K562 (cell line): ENCODE data around the gene REM2. TPM values are rescaled to one million over a fixed set of nuclear protein-coding genes. Genes with fewer than 3 reads are reported as not detected.

Experiments
- CHD1 ChIP-seq: fragments of 200-600 bp; sonication (generic); IDR thresholded peaks from one replicate; pipeline ENCODE4 v1.6.1; 2012; ENCODE audit warnings: mild to moderate bottlenecking, moderate library complexity, low read length, inconsistent platforms
- CSDE1 ChIP-seq, 2 experiments: fragments of 450-650 bp; IDR thresholded peaks; 2 replicates each; pipeline ENCODE4 v1.6.1; 2016; ENCODE audit warnings: mild to moderate bottlenecking in 1 of 2
- FIP1L1 ChIP-seq: fragments of 200-400 bp; formaldehyde crosslinking; IDR thresholded peaks from 2 replicates; pipeline ENCODE4 v1.6.1; 2018; ENCODE audit warnings: mild to moderate bottlenecking, low read depth, low read length; ENCODE audit not compliant: poor library complexity, severe bottlenecking
- HBP1 ChIP-seq: fragments of 450-650 bp; formaldehyde crosslinking; IDR thresholded peaks from 2 replicates; pipeline ENCODE4 v1.4.0; 2022; ENCODE audit warnings: missing genetic modification characterization
- KDM2B ChIP-seq: fragments of 250-450 bp; sonication (Bioruptor Pico); IDR thresholded peaks from 2 replicates; pipeline ENCODE4 v1.8.0; 2021; ENCODE audit warnings: mild to moderate bottlenecking, moderate library complexity
- MECOM ChIP-seq: fragments of 250-450 bp; sonication (Bioruptor Pico); IDR thresholded peaks from 2 replicates; pipeline ENCODE4 v1.8.0; 2022; ENCODE audit warnings: inconsistent platforms
- MLX ChIP-seq, 2 experiments: fragments of 450-650 bp in 1 of 2; sonication (generic) in 1 of 2; formaldehyde crosslinking; conservative IDR thresholded peaks; 2 replicates each; pipeline versions ENCODE4 v1.4.0 to v1.8.1; 2020 to 2022; ENCODE audit warnings: mild to moderate bottlenecking in 1 of 2, missing genetic modification reagents in 1 of 2
- RFX1 ChIP-seq: fragments of 450-650 bp; IDR thresholded peaks from 2 replicates; pipeline ENCODE4 v1.6.1; 2016; ENCODE audit warnings: mild to moderate bottlenecking, moderate library complexity
- RNF2 ChIP-seq: sonication (generic); IDR thresholded peaks from 2 replicates; pipeline ENCODE4 v1.6.1; 2016
- SMARCE1 ChIP-seq: fragments of 450-650 bp; IDR thresholded peaks from 2 replicates; pipeline ENCODE4 v1.7.1; 2016; ENCODE audit warnings: mild to moderate bottlenecking
- SNAPC5 ChIP-seq: fragments of 250-450 bp; sonication (Bioruptor Pico); IDR thresholded peaks from 2 replicates; pipeline ENCODE4 v1.8.0; 2021; ENCODE audit warnings: moderate library complexity, mild to moderate bottlenecking, inconsistent platforms
- TEAD2 ChIP-seq: fragments of 450-650 bp; IDR thresholded peaks from 2 replicates; pipeline ENCODE4 v1.6.1; 2016; ENCODE audit warnings: missing genetic modification characterization, control low read depth, missing compliant biosample characterization
- ZNF609 ChIP-seq: sonication (generic); formaldehyde crosslinking; IDR thresholded peaks from 2 replicates; pipeline ENCODE4 v1.8.1; 2023; ENCODE audit warnings: missing genetic modification reagents, mild to moderate bottlenecking, borderline replicate concordance
- polyA plus RNA-seq, 8 experiments: library from polyadenylated mRNA; depleted of rRNA in 4 of 8; stranded (reverse) in 5 of 8; unstranded in 3 of 8; fragments of >200 nt; fragmentation: Nextera tagmentation in 2 of 8; fragmentation: Illumina TruSeq in 1 of 8; extraction: Ambion mirVana in 2 of 8; extraction: Trizol in 1 of 8; gene quantifications; 2 replicates each; pipeline versions ENCODE4 v1.2.1 to v1.2.3, GENCODE V29; 2011 to 2014; ENCODE audit warnings: inconsistent platforms in 1 of 8, missing spikeins in 1 of 8
- total RNA-seq, 7 experiments: library from RNA; depleted of rRNA in 6 of 7; stranded (reverse); fragments of >200 nt in 6 of 7; fragmentation: Illumina TruSeq in 2 of 7; extraction: Trizol in 2 of 7; gene quantifications; 2 replicates each; pipeline versions ENCODE4 v1.2.1 to v1.2.3, GENCODE V29; 2011 to 2021; ENCODE audit warnings: low replicate concordance in 1 of 7
- TF ChIP-seq, protein P1 (sequence below): fragments of 250-450 bp; sonication (Bioruptor Pico); IDR thresholded peaks from 2 replicates; pipeline ENCODE4 v1.8.0; 2022; ENCODE audit warnings: moderate library complexity, mild to moderate bottlenecking, inconsistent platforms
- TF ChIP-seq, protein P2 (sequence below): sonication (generic); IDR thresholded peaks from 2 replicates; pipeline ENCODE4 v1.6.1; 2016
- TF ChIP-seq, protein P3 (sequence below): sonication (generic); formaldehyde crosslinking; IDR thresholded peaks from 2 replicates; pipeline ENCODE4 v1.9.0; 2022; ENCODE audit warnings: mild to moderate bottlenecking, missing genetic modification reagents
- TF ChIP-seq, protein P4 (sequence below): fragments of 250-450 bp; sonication (Bioruptor Pico); IDR thresholded peaks from 2 replicates; pipeline ENCODE4 v1.9.0; 2021; ENCODE audit warnings: mild to moderate bottlenecking

The REM2 gene
- total and polyA plus RNA-seq, 9 of the 15 experiments (the other 6 are each of a cell fraction or from before 2014, with no cell fraction given) = 0.18 to 1.0 (median 0.38) TPM

DNA sequence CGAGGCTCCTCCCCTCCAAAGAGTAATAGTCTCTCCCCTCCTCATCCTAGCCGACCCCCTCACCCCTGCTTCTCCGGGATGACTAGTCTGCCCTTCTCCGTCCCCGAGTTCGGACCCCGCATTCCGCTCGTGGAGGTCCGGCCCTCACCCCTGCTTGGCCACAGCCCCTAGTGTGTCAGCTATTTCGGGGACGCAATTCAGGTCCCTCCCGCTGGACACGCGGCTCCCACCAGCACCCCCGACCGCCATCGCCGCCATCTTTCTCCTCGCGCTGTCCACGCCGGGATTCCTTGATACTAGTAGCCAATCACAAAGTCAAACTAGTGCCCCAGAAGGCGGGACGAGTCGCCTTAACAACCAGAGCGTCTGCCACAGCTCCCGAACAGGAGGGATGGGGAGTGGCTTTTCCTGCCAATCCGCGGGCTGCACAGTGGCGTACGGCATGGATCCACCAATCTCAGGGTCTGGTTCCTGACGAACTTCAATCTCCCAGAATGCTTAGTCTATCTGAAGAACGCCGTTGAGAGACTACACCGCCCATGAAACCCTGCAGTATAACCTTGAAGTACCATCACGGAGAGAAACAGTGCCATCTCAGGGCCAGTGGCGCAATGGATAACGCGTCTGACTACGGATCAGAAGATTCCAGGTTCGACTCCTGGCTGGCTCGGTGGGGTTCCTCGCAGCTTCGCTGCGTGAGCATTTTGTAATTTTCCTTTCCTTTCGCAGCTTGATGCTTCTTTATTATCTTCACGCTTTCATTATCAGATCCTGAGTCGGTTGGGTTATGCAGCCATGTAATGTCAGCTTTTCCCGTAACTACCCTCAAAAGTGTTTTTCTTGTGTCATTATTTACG, 46.3 kb downstream of the REM2 start, which contains the start of gene PRMT5 (continued):
- TF ChIP-seq MLX (CRISPR knock-in tag; conservative IDR thresholded peaks at IDR 0.05) = 0 out of 4 replicates have a peak, but pooled peaks have one; percentile 40 to 51
- TF ChIP-seq, protein P1, sequence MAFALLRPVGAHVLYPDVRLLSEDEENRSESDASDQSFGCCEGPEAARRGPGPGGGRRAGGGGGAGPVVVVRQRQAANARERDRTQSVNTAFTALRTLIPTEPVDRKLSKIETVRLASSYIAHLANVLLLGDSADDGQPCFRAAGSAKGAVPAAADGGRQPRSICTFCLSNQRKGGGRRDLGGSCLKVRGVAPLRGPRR = 0 out of 2 replicates have a peak, but pooled peaks have one; percentile 24
- no peak for TF ChIP-seq SNAPC5
- peak; percentile 29; the same call in 1 of the 2 replicates for TF ChIP-seq HBP1 (CRISPR knock-in tag)
- TF ChIP-seq, protein P2, sequence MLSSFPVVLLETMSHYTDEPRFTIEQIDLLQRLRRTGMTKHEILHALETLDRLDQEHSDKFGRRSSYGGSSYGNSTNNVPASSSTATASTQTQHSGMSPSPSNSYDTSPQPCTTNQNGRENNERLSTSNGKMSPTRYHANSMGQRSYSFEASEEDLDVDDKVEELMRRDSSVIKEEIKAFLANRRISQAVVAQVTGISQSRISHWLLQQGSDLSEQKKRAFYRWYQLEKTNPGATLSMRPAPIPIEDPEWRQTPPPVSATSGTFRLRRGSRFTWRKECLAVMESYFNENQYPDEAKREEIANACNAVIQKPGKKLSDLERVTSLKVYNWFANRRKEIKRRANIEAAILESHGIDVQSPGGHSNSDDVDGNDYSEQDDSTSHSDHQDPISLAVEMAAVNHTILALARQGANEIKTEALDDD = no peak
- TF ChIP-seq SMARCE1 = 0 out of 2 replicates have a peak, but pooled peaks have one; percentile 32
- 0 out of 2 replicates have a peak, but pooled peaks have one; percentile 24 for TF ChIP-seq KDM2B (CRISPR knock-in tag)
- peak; percentile 72; the same call in 1 of the 2 replicates for TF ChIP-seq RNF2
- TF ChIP-seq ZNF609 (CRISPR knock-in tag) = no peak; the same call in 1 of the 2 replicates
- TF ChIP-seq TEAD2 (tag) = no peak
- no peak for TF ChIP-seq FIP1L1
- TF ChIP-seq RFX1 = peak; percentile 98
- TF ChIP-seq, protein P3, sequence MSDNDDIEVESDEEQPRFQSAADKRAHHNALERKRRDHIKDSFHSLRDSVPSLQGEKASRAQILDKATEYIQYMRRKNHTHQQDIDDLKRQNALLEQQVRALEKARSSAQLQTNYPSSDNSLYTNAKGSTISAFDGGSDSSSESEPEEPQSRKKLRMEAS (CRISPR knock-in tag) = peak; percentile 95
- no peak for TF ChIP-seq CHD1
- peak in 1 of 2 experiments; percentile 85; a peak in 2 of 4 replicates for TF ChIP-seq CSDE1 (IDR thresholded peaks at IDR 0.05)
- peak; percentile 63; the same call in 1 of the 2 replicates for TF ChIP-seq MECOM (CRISPR knock-in tag)
- TF ChIP-seq, protein P4, sequence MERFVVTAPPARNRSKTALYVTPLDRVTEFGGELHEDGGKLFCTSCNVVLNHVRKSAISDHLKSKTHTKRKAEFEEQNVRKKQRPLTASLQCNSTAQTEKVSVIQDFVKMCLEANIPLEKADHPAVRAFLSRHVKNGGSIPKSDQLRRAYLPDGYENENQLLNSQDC = peak; percentile 56; the same call in 1 of the 2 replicates
